ENCODE data around the gene PARL.

PARL gene

DNA sequence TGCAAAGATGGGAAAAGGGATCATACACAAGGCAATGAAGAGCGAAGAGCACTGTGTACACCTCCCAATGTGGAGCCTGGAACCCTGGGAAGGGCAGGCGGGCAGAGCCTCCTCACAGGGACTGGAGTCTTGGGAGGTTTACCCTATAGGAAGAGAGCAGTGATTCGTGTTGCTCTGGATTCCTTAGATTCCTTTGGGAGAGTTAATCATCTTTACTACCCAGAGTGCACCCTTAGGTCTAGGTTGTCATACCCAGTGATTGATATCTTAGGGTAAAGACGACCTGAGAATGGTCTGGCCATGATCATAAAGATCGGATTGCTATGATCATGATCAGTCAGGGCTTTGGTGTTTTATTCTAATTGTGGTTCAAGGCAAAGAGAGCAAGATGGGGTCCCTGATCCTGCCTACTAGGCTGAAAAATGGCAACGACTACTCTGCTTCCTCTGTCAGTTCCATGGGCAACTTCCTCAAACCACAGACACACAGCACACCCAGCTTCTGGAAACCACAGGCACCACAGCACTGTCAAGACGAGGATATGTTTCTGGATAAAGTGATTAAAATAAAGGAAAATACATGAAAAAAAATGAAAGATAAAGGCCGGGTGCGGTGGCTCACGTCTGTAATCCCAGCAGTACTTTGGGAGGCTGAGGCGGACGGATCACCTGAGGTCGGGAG is 38.9 kb downstream of the PARL start:
- FAIRE-seq: no peak

DNA sequence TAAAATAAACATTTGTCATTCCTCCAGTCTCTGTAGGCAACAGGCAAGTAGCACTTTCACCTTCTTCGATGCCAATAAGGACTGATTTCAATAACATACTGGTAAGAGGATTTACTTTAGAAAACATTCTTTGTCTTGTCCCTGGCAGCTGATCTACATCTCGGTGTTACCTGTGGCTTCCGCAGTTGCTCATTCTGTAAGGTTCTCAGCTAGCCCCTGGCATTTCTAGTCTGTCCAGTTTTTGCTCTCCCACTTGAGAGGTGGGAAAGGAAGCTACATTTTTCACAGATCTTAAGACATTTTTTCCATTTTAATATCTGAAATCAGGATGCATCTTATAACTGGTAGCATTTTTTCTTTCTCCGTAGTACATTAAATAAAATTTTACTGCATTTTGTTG is 39.6 kb downstream of the PARL start:
- no peak for FAIRE-seq

DNA sequence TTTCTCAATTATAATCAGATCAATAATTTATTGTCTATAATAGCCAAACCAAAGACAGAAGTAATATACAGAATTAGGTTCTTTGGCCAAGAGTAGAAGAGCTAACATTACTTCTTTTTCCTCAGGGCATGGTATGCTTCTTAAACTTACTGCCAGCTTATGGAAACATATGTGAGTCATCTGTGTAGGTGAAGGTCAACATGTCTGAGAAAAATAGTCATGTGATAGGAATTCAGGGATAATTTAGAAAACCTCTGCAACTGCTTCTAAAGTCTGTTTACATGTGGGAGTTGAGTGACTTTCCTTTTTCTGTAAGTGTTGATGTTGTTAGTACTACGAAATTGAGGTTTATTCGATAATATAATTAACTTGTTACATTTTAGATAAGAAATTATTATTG is 40.1 kb downstream of the PARL start:
- no peak for FAIRE-seq

DNA sequence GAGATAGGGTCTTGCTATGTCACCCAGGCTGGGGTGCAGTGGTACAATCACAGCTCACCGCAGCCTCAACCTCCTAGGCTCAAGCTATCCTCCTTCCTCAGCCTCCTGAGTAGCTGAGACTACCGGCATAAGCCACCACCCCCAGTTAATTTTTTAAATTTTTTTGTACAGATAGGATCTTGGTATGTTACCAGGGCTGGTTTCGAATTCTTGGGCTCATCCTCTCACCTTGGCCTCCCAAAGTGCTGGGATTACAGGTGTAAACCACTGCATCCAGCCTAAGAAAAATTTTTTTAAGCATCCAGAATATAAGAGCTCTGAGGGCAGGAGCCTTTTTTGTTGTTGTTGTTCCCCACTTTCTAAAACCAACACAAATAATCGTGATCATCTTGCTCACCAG is 44.9 kb downstream of the PARL start:
- FAIRE-seq: no peak

DNA sequence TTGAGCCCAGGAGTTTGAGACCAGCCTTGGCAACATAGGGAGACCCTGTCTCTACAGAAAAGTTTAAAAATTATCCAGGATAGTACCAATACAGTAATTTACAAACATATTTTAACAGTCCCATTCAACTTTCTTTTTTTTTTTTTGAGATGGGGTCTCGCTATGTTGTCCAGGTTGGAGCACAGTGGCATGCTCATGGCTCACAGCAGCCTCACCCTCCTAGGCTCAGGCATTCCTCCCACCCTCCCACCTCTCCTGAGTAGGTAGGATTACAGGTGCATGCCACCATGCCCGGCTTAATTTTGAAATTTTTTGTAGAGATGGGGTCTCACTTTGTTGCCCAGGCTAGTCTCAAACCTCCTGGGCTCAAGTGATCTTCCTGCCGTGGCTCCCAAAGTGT is 46.8 kb downstream of the PARL start:
- no peak for FAIRE-seq

DNA sequence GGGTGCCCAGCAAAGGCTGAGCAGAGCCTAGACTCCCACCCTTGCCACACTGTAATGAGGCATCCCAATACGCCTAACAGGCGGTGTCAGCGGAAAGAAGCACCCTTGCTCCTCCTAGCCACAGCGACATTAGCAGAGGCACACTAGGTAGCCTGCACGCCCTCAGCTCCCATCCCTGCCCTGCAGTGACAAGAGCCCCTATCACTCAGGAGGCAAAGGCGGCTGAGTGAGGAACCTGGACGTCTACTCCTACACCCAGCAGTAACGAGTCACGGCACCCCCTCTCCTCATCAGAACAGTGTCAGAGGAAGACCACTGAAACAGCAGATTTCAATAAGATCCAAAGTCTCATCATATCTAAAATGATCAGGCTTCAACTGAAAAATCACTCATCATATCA is 47.3 kb downstream of the PARL start:
- no peak for FAIRE-seq

DNA sequence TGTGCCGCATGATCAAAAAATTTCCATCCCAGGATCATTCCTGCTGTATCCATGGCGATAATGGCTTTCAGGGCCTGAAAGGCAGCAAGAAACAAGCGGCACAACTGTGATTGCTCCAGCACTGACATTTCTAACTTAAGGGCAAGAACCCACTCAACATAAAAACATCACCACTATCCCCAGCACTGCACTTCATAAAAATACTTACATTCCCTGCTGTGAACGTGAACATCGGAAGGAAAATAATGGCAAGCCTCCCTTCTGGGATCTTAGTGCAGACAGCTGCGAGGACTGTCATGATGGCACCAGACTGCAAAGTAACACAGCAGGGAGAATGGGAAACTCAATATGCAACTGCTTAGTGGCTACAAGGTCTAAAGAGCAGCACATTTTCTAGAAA is 51.2 kb downstream of the PARL start:
- FAIRE-seq: no peak

DNA sequence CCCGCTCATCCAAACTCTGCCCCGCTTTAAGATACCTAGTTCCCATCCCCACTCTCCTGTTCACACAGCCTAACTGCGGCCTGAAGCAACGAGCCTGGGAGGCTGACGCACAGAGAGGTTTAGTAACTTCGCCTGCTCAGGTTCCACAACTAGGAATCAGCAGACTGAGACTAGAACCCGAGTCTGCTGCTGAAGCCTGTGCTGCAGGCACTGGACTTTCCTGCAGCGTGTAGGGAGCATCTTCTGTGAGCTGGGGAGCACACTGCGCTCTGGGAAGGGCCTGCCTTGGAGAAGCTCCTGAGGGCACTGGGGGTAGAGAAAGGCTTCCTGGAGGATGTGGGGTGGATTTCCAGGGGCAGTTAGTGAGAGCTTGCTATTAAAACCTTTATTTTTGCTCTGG is 54.5 kb downstream of the PARL start:
- FAIRE-seq: no peak

DNA sequence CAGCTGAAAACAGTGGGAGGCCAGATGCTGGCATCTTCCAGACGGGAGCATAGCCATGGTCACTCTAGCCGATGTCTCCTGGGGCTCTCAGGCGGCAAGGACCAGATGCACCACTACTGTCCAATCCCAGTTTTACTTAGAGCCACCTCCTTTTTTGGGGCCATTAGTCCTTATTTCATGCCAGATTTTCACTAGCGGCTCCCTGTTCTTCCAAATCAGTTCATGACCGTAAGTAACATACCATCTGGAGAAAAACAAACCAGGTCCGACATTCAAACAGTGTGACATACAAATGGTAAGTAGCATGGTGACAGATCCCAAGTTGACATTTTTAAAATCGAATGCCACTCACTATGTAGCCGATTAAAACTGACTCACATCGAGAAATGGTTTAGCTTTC is 55.2 kb downstream of the PARL start:
- no peak for FAIRE-seq

DNA sequence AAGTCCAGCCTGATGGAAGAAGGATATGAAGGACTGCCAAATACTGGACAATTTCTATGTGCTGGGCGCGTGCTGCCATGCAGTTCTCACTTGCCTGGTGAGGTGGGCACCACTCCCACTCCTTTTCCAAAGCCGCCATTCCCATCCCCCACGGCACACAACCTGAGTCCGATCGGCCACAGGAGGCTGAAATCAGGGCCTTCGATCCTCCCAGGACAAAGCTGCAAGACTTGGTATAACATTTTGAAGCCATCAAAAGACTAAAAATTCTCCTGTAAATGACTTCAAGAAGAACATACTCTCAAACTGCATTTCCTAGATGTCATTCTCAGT is 56.2 kb downstream of the PARL start:
- no peak for FAIRE-seq

DNA sequence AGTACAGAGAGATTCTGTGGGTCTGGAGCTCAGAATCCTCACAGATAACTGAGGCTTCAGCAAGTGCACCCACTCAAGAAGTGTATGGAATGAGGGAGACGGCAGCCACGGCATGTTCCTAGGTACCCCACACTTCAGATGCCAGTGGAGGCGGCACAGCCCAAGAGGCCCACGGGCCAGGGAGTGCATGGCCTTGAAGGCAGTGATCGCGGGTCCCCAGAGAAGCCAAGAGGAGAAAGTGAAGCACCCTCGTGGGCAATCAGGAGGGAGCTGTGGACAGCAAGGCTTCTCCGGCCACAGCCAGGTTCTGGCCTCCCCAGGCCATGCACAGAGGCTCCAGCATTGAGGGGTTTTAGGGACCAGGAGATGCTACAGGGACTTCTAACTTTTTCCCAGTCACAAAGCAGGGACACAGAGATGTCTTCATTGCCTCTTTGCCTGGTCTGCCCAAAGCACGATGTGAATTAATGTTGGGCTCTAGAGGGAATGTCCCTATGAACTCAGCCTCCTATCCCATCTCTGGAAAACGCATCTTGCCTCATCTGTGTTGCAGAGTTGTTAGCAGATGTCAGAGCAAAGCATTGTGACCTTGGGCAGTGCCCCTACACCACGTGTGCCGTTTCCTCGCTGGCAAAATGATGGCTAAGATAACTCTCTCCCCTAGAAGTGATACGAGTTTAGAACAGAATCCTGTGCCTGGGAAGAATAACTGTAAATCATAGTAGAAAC is 56.7 kb downstream of the PARL start:
- FAIRE-seq: no peak

DNA sequence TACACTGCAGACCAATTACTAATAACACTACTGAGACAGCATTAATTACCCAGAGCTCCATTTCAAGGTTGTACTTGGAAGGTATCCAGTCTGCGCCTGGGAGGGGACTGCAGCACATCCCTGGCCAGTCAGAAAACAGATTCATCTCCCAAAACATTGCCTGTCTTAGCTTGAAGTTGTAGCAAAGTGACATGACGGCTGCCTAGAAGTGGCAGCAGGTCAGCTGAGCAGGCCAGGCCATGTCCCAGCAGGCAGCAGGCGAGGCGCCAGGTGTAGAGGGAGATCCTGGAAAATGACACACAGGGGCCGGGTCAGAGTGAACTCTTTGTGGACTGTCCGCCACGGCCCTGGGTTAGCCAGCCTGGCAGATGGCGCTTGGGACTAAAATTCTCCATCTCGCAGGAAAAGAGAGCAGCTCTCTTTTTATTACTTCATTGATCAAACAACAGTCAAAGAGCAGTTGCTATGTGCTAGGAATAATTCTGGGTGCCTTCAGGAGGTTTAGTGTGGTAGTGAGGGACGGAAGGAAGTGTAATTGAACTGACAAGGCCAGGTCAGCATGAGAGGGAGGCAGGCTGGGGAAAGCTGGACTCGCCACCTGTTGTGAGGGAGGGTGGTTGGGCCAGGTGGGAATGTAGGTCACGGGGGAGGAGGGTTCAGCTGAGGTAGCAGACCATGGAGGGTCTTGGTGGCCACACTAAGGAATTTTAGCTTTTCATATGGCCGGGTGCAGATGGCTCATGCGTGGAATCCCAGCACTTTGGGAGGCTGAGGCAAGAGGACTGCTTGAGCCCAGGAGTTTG is 58.0 kb downstream of the PARL start:
- FAIRE-seq: no peak

DNA sequence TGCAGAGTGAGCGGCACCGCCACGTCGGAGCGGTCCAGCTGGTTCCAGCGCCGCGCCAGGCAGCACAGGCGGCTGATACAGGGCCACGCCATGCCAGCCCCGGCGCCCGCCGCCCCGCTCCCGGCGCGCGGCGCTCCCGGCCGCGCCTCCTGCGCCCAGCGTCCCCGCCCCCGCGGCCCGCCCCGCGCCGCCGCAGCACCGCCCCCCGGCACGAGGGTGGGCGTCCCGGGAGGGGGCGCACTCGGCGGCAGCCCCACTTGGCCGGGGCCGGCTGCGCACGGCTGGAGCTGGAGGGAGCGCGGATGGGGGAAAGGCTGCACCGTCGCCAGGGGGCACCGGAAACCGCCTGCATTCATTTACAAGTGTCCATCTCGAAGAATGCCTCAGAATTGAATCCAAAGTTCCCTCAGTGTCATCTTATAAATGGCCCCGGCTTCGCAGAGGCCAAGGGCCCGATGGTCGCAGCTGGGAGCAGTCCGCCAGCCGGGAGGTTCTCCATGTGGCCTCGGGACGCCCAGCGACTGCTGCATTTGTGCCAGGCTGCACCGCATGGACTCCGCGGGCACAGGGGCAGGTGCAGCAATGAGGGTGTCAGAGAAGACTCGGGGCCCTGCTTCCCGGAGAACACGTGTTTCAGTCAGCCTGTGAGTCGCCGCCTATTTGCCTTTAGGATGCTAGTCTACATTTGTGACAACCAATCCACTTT is 59.1 kb downstream of the PARL start, which contains the start of gene MAP6D1:
TSS of gene MAP6D1 (minus strand) at position 122 of the 706 bp plus-strand sequence. CDS start at position 92, 30 bp downstream.
- FAIRE-seq: no peak

DNA sequence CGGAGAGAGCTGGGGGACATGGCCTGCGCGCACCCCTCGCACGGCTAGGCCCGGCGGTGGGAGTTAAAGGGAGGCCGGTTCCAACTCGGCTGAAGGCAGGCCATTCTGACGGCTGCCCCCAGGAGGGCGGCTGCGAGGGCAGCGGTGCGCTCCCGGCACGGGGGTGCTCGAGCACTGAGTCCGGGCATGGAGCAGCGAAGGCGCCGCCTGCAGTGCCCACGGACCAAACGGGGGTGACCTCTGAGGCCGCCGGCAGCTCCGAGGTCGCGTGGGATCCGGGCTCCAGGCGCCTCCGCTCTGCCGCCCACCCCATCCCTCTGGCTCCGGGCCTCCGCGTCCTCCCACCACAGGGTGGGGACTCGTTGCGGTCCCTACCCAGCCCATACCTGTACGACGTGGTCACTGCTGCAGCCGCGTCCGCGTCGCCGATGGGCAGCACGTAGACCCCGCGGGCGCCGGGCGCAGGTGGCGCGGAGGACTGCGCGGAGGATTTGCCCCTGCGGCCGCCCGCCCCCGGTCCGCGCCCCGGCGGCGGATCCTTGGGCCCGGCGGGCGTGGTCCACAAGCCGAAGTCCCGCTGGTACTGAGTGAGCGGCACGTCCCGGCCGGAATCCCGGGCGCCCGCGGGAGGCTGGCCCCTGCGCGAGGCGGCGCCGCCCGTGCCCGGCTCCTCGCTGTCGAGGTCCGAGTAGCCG is 59.8 kb downstream of the PARL start:
- no peak for FAIRE-seq

DNA sequence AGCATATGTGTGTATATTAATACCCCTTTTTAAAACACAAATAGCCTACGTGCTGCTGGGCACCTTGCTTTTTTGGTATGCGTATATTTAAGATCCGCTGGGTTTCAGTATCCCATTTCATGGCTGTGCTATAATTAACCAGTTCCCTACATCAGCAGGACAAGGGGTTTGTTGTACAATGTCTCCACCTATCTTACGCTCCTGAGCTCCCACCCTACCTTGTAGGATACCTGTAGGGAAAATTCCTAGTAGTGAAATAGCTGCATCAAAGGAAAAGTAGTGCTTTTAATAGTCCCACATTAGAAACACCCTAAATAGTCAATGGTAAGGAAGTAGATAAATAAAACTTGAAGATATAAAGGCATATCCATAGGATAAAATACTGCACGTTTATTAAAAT is 60.7 kb downstream of the PARL start:
- FAIRE-seq: no peak

DNA sequence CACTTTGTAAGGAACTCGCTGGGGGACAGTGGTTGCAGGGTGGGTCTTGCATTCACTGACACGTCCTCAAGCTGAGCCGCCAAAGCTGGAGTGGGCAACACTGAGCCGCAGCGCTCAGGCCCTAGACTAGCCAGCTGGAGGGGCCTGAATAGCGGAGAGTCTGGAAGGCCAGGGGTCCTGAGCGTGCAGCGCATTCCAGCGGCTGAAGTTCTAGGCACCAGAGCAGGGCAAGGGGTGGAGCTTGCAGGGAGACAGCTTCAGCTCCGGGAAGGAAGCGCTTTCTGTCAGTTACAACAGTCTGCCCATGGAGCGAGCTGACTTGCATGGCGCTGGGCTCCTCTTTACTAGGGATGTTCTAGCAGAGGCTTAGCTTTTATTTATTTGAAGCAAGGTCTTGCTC is 62.0 kb downstream of the PARL start:
- no peak for FAIRE-seq

DNA sequence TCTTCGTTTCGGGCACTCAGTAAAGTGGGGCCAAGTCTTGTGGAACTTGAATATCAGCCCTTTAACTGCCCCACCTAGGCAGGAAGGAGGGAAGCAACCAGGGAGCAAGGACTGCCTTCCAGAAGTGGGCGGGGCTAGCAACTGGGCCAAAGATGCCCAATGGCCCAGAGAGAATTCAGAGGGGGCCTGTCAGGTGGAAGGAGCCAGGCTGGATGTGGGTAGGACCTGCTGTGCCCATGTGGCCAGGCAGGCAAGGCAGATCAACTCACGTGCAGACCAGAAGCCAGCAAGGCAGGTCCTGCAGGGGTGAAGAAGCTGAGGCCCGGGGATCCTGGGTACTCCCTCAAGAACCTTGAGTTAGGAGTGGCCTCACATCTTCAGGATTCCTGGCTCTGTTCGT is 64.8 kb downstream of the PARL start:
- no peak for FAIRE-seq

DNA sequence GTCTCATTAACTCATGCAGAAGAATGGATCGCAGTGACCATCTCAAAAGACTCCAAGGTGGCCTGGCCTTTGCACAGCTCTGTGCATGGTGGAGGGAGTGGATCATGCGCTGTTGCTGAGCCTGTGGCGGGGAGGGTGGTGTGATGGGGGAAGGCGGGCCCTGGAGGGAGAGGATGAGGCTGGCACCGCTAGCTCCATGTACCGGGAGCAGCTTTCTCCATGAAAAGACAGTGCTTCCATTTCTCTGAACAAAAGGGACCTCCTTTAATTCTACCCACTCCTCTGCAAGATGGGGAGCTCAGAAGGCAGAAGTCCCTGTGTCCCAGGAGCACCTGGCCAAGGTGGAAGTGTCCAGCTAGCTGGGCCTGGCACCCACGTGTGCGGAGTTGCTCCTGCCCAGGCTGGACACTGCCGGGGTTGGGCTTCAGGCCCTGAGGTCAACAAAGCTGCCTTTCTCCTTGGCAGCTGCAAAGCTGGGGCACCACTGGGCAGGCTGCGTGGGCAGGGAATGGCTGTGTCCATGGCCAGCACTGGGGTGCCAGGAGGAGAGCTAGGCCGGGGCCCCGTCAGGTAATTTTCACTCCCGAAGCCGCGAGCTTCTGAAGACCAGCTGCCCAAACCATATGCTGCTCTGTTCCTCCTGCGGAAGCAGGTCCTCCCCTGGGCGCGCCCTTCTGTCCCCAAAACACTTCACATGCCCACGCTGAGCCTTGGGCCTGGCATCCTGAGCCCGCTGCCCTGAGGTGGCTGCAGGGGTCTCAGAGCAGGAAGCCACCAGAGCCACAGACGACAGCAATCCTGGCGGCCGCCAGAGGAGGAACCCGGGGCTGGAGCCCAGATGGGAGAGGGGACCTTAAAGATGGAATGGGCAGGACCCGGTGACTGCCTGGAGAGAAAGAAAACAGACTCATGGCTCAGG is 65.7 kb downstream of the PARL start:
- no peak for FAIRE-seq

DNA sequence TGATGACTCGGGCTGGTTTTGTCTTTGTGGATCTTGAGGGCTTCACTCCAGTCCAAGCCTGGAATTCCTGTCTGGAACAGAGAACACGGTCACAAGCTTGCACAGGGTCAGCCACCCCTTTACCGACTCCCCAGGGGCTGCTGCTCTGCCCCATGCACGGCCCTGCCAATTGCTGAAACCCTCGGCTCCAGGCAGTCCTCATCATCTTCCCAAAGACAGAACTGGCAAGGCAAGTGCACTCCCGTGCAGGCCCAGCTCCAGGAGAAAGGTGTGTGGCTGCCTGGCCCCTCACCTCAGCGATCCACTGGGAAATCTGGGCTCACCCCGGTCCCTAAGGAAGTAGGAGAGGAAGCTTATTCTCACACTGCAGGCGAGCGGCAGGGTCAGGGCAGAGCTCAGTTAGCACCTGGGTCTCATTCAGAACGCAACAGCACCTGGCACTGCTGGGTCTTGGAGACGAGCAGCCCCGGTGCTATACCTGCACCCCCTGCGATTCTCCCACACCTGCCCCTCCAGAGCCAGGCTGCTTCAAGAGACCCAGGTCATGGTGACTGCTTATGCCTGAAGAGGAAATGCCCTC is 66.5 kb downstream of the PARL start:
- no peak for FAIRE-seq

DNA sequence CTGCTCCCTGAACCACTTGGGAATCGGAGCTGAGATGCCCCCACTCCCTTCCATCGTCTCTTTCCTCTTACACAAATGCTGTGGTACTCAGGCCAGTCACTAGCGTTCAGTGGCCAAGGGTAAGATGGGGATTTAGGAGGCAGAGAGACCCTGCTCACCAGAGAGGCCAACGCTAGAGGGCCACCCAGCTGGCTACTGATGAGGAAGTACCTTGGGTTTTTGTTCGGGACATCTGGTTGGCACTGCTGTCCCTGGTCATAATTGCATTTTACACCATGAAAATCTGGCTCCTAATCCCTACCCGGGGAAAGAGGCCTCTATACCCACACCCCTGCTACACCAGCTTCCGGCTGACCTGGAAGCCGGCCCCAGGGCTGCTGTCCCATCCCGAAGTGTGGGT is 67.0 kb downstream of the PARL start:
- FAIRE-seq: no peak

Measured in endometrium (tissue), 2 donors.